ENCODE measurements around the gene LYPD6B.

LYPD6B gene

DNA sequence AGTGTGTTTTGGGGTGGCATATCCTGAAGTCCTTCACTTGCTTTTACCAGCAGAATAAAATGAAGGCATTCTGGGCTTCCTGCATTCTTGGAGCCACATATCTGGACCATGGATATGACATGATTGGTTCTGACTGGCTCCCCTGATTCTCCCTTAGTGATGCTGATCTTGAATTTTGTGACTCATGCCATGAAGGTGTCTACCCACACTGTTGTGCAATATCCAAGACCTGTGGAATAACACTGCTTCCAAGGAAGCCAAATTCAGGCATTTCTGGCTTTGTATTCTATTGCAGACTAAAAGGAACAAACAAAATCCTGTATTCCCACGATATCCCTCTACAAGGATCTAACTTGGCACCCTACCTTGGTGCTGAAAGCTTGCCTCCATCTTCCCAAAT is 125.8 kb downstream of the LYPD6B start:
- TF ChIP-seq, protein P1, sequence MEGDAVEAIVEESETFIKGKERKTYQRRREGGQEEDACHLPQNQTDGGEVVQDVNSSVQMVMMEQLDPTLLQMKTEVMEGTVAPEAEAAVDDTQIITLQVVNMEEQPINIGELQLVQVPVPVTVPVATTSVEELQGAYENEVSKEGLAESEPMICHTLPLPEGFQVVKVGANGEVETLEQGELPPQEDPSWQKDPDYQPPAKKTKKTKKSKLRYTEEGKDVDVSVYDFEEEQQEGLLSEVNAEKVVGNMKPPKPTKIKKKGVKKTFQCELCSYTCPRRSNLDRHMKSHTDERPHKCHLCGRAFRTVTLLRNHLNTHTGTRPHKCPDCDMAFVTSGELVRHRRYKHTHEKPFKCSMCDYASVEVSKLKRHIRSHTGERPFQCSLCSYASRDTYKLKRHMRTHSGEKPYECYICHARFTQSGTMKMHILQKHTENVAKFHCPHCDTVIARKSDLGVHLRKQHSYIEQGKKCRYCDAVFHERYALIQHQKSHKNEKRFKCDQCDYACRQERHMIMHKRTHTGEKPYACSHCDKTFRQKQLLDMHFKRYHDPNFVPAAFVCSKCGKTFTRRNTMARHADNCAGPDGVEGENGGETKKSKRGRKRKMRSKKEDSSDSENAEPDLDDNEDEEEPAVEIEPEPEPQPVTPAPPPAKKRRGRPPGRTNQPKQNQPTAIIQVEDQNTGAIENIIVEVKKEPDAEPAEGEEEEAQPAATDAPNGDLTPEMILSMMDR (conservative IDR thresholded peaks at IDR 0.05; ENCODE audit: control insufficient read depth, insufficient read depth, low read depth, low read length) = no peak
- no peak for DNase-seq (ENCODE audit: low read depth)
- H3K4me3 ChIP-seq (ENCODE audit: control insufficient read depth, low read depth, low read length) = no peak overlapping the region

DNA sequence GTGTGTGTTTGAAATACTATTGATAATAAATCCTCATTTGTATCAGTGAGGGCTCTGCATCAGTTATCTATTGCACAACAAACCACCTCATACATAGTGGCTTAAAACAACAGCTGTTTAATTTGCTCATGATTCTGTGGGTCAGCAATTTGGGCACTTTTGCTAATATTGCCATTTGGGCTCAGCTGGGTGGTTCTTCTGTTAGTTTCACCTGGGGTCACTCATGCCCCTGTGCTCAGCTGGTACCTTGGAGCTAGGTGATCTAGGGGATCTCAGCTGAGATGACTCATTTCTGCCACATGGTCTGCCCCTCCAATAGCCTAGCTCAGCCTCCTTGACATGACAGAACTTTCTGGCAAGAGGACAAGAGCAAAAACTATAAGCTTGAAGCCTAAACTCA is 126.3 kb downstream of the LYPD6B start:
- TF ChIP-seq, protein P1 (conservative IDR thresholded peaks at IDR 0.05; ENCODE audit: control insufficient read depth, insufficient read depth, low read depth, low read length) = no peak
- no peak overlapping the region for H3K4me3 ChIP-seq (ENCODE audit: control insufficient read depth, low read depth, low read length)
- no peak for DNase-seq (ENCODE audit: low read depth)

DNA sequence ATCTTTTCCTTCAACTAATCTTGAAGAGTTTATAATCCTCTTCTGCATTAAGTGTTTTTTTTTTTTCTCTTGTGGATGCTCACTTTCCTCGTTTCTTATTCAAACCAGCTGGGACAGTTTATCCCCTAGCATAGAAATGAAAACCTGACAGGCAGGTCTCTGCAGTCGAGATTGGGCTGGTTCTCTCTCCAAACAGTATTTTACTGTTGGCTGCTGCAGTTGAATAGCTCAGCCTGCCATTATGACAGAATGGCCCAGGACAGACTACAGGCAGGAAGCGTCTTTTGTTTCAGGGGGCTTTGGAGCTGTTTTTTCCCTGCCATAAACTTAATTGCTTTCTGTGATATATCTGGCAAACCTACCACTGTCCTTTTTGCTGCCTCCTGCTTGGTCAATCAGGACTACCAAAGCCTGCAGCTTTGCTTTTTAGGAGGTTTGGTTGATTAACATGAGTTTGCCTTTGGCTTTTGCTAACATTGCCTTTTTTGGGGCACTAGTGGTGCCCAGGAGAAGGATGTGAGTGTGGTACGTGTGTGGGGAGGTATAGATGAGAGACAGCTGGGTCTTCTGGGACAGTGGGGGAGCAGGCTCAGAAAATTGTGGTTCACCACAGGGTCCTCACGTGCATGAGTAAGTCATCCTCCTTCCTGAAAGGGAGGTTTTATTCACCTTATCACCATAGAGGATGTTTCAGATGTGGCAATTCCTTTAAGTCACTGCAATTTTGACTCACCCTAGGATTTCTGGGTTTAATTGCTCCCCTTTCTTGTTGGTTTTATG is 128.7 kb downstream of the LYPD6B start:
- TF ChIP-seq, protein P1 (conservative IDR thresholded peaks at IDR 0.05; ENCODE audit: control insufficient read depth, insufficient read depth, low read depth, low read length) = no peak
- DNase-seq (ENCODE audit: low read depth) = no peak
- H3K4me3 ChIP-seq (ENCODE audit: control insufficient read depth, low read depth, low read length) = no peak overlapping the region

DNA sequence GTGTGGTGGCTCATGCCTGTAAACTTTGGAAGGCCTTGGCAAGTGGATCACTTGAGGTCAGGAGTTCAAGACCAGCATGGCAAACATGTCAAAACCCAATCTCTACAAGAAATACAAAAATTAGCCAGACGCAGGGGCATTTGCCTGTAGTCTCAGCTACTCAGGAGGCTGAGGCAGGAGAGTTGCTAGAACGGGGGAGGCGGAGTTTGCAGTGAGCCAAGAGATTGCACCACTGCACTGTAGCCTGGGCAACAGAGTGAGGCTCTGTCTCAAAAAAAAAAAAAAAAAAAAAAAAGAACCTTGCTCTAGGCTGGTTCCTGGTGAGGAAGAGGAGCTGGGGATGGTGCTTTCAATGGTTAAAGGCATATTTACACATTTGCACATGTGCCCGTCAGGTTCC is 129.4 kb downstream of the LYPD6B start:
- TF ChIP-seq, protein P1 (conservative IDR thresholded peaks at IDR 0.05; ENCODE audit: control insufficient read depth, insufficient read depth, low read depth, low read length) = no peak
- DNase-seq (ENCODE audit: low read depth) = no peak
- no peak overlapping the region for H3K4me3 ChIP-seq (ENCODE audit: control insufficient read depth, low read depth, low read length)

DNA sequence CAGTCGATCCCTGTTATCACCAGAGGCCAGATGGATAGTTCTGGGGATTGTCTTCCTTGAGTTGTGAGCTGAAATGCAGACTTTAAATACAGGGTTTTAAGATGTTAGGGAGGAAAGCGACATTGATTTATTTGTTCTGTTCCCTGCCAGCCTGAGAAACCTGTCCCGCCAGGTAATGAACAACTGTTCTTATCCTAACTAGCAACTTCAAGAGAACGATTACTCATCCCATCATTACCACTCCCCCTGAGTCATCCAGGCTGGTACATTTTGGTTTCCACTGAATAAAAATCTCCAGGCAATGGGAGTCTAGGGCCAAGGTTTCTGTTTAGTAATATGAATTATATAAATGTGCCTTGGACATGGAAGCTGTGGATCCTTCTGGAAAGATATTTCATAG is 131.2 kb downstream of the LYPD6B start:
- no peak for DNase-seq (ENCODE audit: low read depth)

DNA sequence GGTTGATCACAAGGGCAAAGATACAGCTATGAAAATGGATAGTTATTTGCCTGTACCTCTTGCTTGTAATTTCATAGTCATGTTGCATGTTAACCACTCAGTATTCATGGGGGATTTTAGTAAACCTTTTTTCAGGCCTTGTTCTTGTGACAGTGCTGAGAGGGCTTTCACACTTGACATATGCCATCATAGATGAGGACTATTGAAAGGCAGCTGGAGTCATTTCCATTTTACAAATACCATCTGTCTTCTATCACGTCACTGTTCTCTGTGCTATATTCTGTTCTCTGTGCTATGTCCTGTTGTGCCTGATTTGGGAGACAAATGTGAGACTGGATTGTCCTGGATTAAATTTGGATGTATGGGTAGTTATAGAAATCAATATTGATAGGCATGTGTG is 131.7 kb downstream of the LYPD6B start:
- H3K4me3 ChIP-seq (ENCODE audit: control insufficient read depth, low read depth, low read length) = no peak overlapping the region
- TF ChIP-seq, protein P1 (conservative IDR thresholded peaks at IDR 0.05; ENCODE audit: control insufficient read depth, insufficient read depth, low read depth, low read length) = no peak

More for the DNA sequence above, 131.2 kb downstream of the LYPD6B start:
- no peak overlapping the region for H3K4me3 ChIP-seq (ENCODE audit: control insufficient read depth, low read depth, low read length)
- TF ChIP-seq, protein P1 (conservative IDR thresholded peaks at IDR 0.05; ENCODE audit: control insufficient read depth, insufficient read depth, low read depth, low read length) = no peak

More for the DNA sequence above, 131.7 kb downstream of the LYPD6B start:
- no peak for DNase-seq (ENCODE audit: low read depth)
